Breast epithelium (tissue), 4 donors: Measurements from ENCODE around the gene TNK1. TPM values are rescaled to one million over a fixed set of nuclear protein-coding genes. Genes with fewer than 3 reads are reported as not detected.

Experiments used
- DNase-seq, 2 donors: peaks; one replicate each; pipeline ENCODE4 v3.0.0-alpha.2; 2019; ENCODE audit warnings: low spot score in 2 of 2
- H3K27ac ChIP-seq, 2 donors: fragments of 200-600 bp; sonication (generic) in 1 of 2; one replicate each; pipeline ENCODE4 v1.5.1; 2016 to 2019; ENCODE audit warnings: mild to moderate bottlenecking in 1 of 2
- H3K27me3 ChIP-seq, 2 donors: fragments of 200-600 bp; sonication (generic) in 1 of 2; one replicate each; pipeline versions ENCODE4 v1.5.1 to v1.6.0; 2017 to 2019; ENCODE audit warnings: control low read depth in 1 of 2, mild to moderate bottlenecking in 1 of 2
- H3K36me3 ChIP-seq: fragments of 200-600 bp; one replicate; pipeline ENCODE4 v1.5.1; 2019
- H3K4me1 ChIP-seq, 2 donors: fragments of 200-600 bp; sonication (generic); one replicate each; pipeline ENCODE4 v1.5.1; 2016 to 2019; ENCODE audit warnings: control low read depth in 1 of 2
- H3K4me3 ChIP-seq, 3 donors: fragments of 200-600 bp; sonication (generic); 1 replicate in 2 of 3; 2 replicates in 1 of 3; pipeline ENCODE4 v1.5.1; 2016 to 2019; ENCODE audit warnings: mild to moderate bottlenecking in 3 of 3, moderate library complexity in 2 of 3
- H3K9me3 ChIP-seq, 2 donors: fragments of 200-600 bp; sonication (generic) in 1 of 2; one replicate each; pipeline ENCODE4 v1.5.1; 2016 to 2019; ENCODE audit warnings: control low read depth in 1 of 2
- CTCF ChIP-seq, 3 donors: fragments of 450-650 bp; IDR thresholded peaks; one replicate each; pipeline ENCODE4 v1.5.1; 2016 to 2017; ENCODE audit warnings: antibody characterized with exemption in 3 of 3, mild to moderate bottlenecking in 3 of 3, moderate library complexity in 3 of 3
- POLR2A ChIP-seq: fragments of 450-650 bp; IDR thresholded peaks from one replicate; pipeline ENCODE4 v1.6.1; 2016; ENCODE audit warnings: antibody characterized with exemption, mild to moderate bottlenecking, moderate library complexity
- POLR2AphosphoS5 ChIP-seq, 3 donors: sonication (generic); formaldehyde crosslinking; IDR thresholded peaks; one replicate each; pipeline ENCODE4 v1.6.1; 2017; ENCODE audit warnings: antibody characterized with exemption in 3 of 3
- intact Hi-C: fragments of 100-400 bp; cut with DNase I; formaldehyde crosslinking; loops from one replicate; pipeline ENCODE4 v1.15.1; 2023; ENCODE audit warnings: low total_unique reads
- total RNA-seq, 3 donors: library from RNA; depleted of rRNA; stranded (reverse); fragments of >200 nt; gene quantifications; one replicate each; pipeline ENCODE4 v1.1.0, GENCODE V29; 2016

Gene TNK1
- total RNA-seq, 3 donors from 2014 or later = 1.1 to 22.1 (median 14.4) TPM

- Histone ChIP-seq H3K9me3 (no peaks in the 10 kb centered on the region), H3K36me3 (no peaks in the 10 kb centered on the region), H3K27ac (peak overlapping the region; percentile 98 to 99), H3K4me1 (peaks cover 0 to 12% of the 10 kb centered on the region in 2 donors), H3K4me3 (peak overlapping the region; percentile 70 to 79 (median 72)), H3K27me3 (no peaks in the 10 kb centered on the region)
- intact Hi-C loops = loop anchor here (10.0 kb wide), 1 partner anchor 82 kb away; the partner anchor contains the start of genes FGF11 and TMEM102
- no peak for DNase-seq
- peak in 1 of 3 donors; percentile 88 for TF ChIP-seq CTCF (IDR thresholded peaks at IDR 0.05)
- TF ChIP-seq POLR2A = no peak
Observed at GRCh38 chr17:7352503-7352889, 28.4 kb upstream of the TNK1 start.

- Histone ChIP-seq H3K36me3 (no peaks in the 10 kb centered on the region), H3K4me3 (peak overlapping the region; percentile 70 to 79 (median 72)), H3K4me1 (peaks cover 0 to 12% of the 10 kb centered on the region in 2 donors), H3K9me3 (no peaks in the 10 kb centered on the region), H3K27ac (peak overlapping the region; percentile 98 to 99), H3K27me3 (no peaks in the 10 kb centered on the region)
- intact Hi-C loops = loop anchor here (10.0 kb wide), 1 partner anchor 82 kb away; the partner anchor contains the start of genes FGF11 and TMEM102
- no peak for TF ChIP-seq POLR2A
- no peak for DNase-seq
Observed at GRCh38 chr17:7352910-7353635, 27.8 kb upstream of the TNK1 start.

GRCh38 chr17:7354262-7354843, 26.5 kb upstream of the TNK1 start:
- Histone ChIP-seq H3K4me3 (no peak overlapping the region), H3K4me1 (peaks cover 0 to 12% of the 10 kb centered on the region in 2 donors), H3K27me3 (no peaks in the 10 kb centered on the region), H3K27ac (peak overlapping the region; percentile 60 to 74), H3K36me3 (no peaks in the 10 kb centered on the region), H3K9me3 (no peaks in the 10 kb centered on the region)
- peak in 1 of 2 donors; percentile 32 for DNase-seq
- TF ChIP-seq POLR2AphosphoS5 (IDR thresholded peaks at IDR 0.05) (no peak), POLR2A (no peak), CTCF (IDR thresholded peaks at IDR 0.05) (no peak)
- intact Hi-C loops = loop anchor here (10.0 kb wide), 1 partner anchor 80 kb away; the partner anchor contains the start of genes FGF11 and TMEM102

- intact Hi-C loops = loop anchor here (10.0 kb wide), 1 partner anchor 80 kb away; the partner anchor contains the start of genes FGF11 and TMEM102
- no peaks in the 10 kb centered on the region for H3K36me3 ChIP-seq
- peaks cover 0 to 12% of the 10 kb centered on the region in 2 donors for H3K4me1 ChIP-seq
- peak within 1 kb of the TSS; percentile 60 to 74 for H3K27ac ChIP-seq
- no peaks in the 10 kb centered on the region for H3K27me3 ChIP-seq
- no peaks in the 10 kb centered on the region for H3K9me3 ChIP-seq
- TF ChIP-seq CTCF (IDR thresholded peaks at IDR 0.05) (no peak), POLR2A (no peak), POLR2AphosphoS5 (IDR thresholded peaks at IDR 0.05) (no peak)
- H3K4me3 ChIP-seq = peak within 1 kb of the TSS in 1 of 3 donors; percentile 54
- no peak for DNase-seq
Observed at GRCh38 chr17:7355053-7355452, 25.8 kb upstream of the TNK1 start, which contains the start of gene TMEM95. Gene TMEM95 (plus strand): TSS chr17:7355156. CDS start chr17:7355205, 49 bp downstream.

GRCh38 chr17:7355573-7355972, 25.3 kb upstream of the TNK1 start:
- DNase-seq = no peak
- Histone ChIP-seq H3K4me1 (peaks cover 0 to 12% of the 10 kb centered on the region in 2 donors), H3K36me3 (no peaks in the 10 kb centered on the region), H3K9me3 (no peaks in the 10 kb centered on the region), H3K27ac (peak overlapping the region; percentile 60 to 74), H3K4me3 (no peak overlapping the region), H3K27me3 (no peaks in the 10 kb centered on the region)
- TF ChIP-seq CTCF (IDR thresholded peaks at IDR 0.05) = no peak
- TF ChIP-seq POLR2A = no peak
- TF ChIP-seq POLR2AphosphoS5 (IDR thresholded peaks at IDR 0.05) = no peak
- intact Hi-C loops = loop anchor here (10.0 kb wide), 1 partner anchor 79 kb away; the partner anchor contains the start of genes FGF11 and TMEM102
